Measurements from ENCODE around the gene DHCR24. TPM values are rescaled to one million over a fixed set of nuclear protein-coding genes. Genes with fewer than 3 reads are reported as not detected.

DHCR24 gene
- total RNA-seq, 1 donor from 2014 or later, result 168 TPM

- Histone ChIP-seq H3K27ac (ENCODE audit: low read depth, low read length) (no peak overlapping the region), H3K4me2 (ENCODE audit: low read length) (peak overlapping the region; percentile 99), H3K4me3 (ENCODE audit: insufficient read depth, low read depth, low read length) (peak overlapping the region; percentile 90), H2AFZ (ENCODE audit: low read depth, low read length) (peak overlapping the region; percentile 95), H3K36me3 (ENCODE audit: insufficient read depth, low read length) (peaks cover 17% of the 10 kb centered on the region), H3K79me2 (ENCODE audit: insufficient read depth, low read length) (peaks cover 46% of the 10 kb centered on the region), H4K20me1 (ENCODE audit: insufficient read depth, low read length) (peaks cover 49% of the 10 kb centered on the region), H3K9me3 (ENCODE audit: insufficient read depth, low read depth, low read length) (no peaks in the 10 kb centered on the region), H3K9ac (ENCODE audit: low read length) (peak overlapping the region; percentile 84), H3K4me1 (ENCODE audit: insufficient read depth, low read length) (peaks cover 44% of the 10 kb centered on the region), H3K27me3 (ENCODE audit: insufficient read depth, low read length) (no peaks in the 10 kb centered on the region)
- Mint-ChIP-seq H3K36me3 (ENCODE audit: low read depth, unreplicated experiment) (peaks cover 10% of the 10 kb centered on the region), H3K4me3 (ENCODE audit: unreplicated experiment) (peak overlapping the region; percentile 96), H3K9me3 (ENCODE audit: unreplicated experiment) (no peaks in the 10 kb centered on the region), H3K27ac (ENCODE audit: unreplicated experiment) (peak overlapping the region; percentile 5), H3K4me1 (ENCODE audit: low read depth, unreplicated experiment) (peaks cover 29% of the 10 kb centered on the region), H3K27me3 (ENCODE audit: low read depth, unreplicated experiment) (no peaks in the 10 kb centered on the region)
- FAIRE-seq (no peak), DNase-seq (ENCODE audit: low read depth) (peak; percentile 62)
- TF ChIP-seq EZH2 (IDR thresholded peaks at IDR 0.05; ENCODE audit: insufficient read depth, low read length) (no peak), CTCF (IDR thresholded peaks at IDR 0.05; ENCODE audit: insufficient read depth, low read depth, low read length) (no peak)
These were observed 930 bp downstream of the DHCR24 start for GRCh38 chr1:54885807-54886723.

- peak overlapping the region; percentile 90 for H3K4me3 ChIP-seq (ENCODE audit: insufficient read depth, low read depth, low read length)
- no peak overlapping the region for H2AFZ ChIP-seq (ENCODE audit: low read depth, low read length)
- H3K4me1 ChIP-seq (ENCODE audit: insufficient read depth, low read length), result peaks cover 44% of the 10 kb centered on the region
- Mint-ChIP-seq H3K4me1 (ENCODE audit: low read depth, unreplicated experiment) (peaks cover 29% of the 10 kb centered on the region), H3K4me3 (ENCODE audit: unreplicated experiment) (peak overlapping the region; percentile 96), H3K9me3 (ENCODE audit: unreplicated experiment) (no peaks in the 10 kb centered on the region), H3K36me3 (ENCODE audit: low read depth, unreplicated experiment) (peaks cover 10% of the 10 kb centered on the region), H3K27ac (ENCODE audit: unreplicated experiment) (peak overlapping the region; percentile 10), H3K27me3 (ENCODE audit: low read depth, unreplicated experiment) (no peaks in the 10 kb centered on the region)
- H3K36me3 ChIP-seq (ENCODE audit: insufficient read depth, low read length), result peaks cover 17% of the 10 kb centered on the region
- H3K79me2 ChIP-seq (ENCODE audit: insufficient read depth, low read length), result peaks cover 46% of the 10 kb centered on the region
- FAIRE-seq (no peak), DNase-seq (ENCODE audit: low read depth) (no peak)
- peak overlapping the region; percentile 99 for H3K4me2 ChIP-seq (ENCODE audit: low read length)
- H3K27me3 ChIP-seq (ENCODE audit: insufficient read depth, low read length), result no peaks in the 10 kb centered on the region
- no peaks in the 10 kb centered on the region for H3K9me3 ChIP-seq (ENCODE audit: insufficient read depth, low read depth, low read length)
- peaks cover 52% of the 10 kb centered on the region for H4K20me1 ChIP-seq (ENCODE audit: insufficient read depth, low read length)
- TF ChIP-seq EZH2 (IDR thresholded peaks at IDR 0.05; ENCODE audit: insufficient read depth, low read length) (no peak), CTCF (IDR thresholded peaks at IDR 0.05; ENCODE audit: insufficient read depth, low read depth, low read length) (no peak)
- no peak overlapping the region for H3K27ac ChIP-seq (ENCODE audit: low read depth, low read length)
- H3K9ac ChIP-seq (ENCODE audit: low read length), result peak overlapping the region; percentile 84
These were observed 1.7 kb downstream of the DHCR24 start for GRCh38 chr1:54885237-54885679.

Measured in astrocyte (in vitro differentiated cells and primary cell).